Measurements from ENCODE around the gene SCN3B.

The SCN3B gene

GRCh38 chr11:123587044-123587443, 67.4 kb downstream of the SCN3B start:
- DNase-seq (ENCODE audit: low read depth) = no peak
- TF ChIP-seq CTCF (IDR thresholded peaks at IDR 0.05; ENCODE audit: insufficient read depth, low read depth, low read length, missing control alignments) = no peak
- H3K4me3 ChIP-seq (ENCODE audit: low read depth, low read length) = no peak overlapping the region

GRCh38 chr11:123586568-123586967, 67.9 kb downstream of the SCN3B start:
- no peak for DNase-seq (ENCODE audit: low read depth)
- no peak for TF ChIP-seq CTCF (IDR thresholded peaks at IDR 0.05; ENCODE audit: insufficient read depth, low read depth, low read length, missing control alignments)
- no peak overlapping the region for H3K4me3 ChIP-seq (ENCODE audit: low read depth, low read length)

GRCh38 chr11:123585706-123586105, 68.7 kb downstream of the SCN3B start:
- no peak for DNase-seq (ENCODE audit: low read depth)
- H3K4me3 ChIP-seq (ENCODE audit: low read depth, low read length) = no peak overlapping the region
- TF ChIP-seq CTCF (IDR thresholded peaks at IDR 0.05; ENCODE audit: insufficient read depth, low read depth, low read length, missing control alignments) = no peak

- no peak for TF ChIP-seq CTCF (IDR thresholded peaks at IDR 0.05; ENCODE audit: insufficient read depth, low read depth, low read length, missing control alignments)
- no peak overlapping the region for H3K4me3 ChIP-seq (ENCODE audit: low read depth, low read length)
- DNase-seq (ENCODE audit: low read depth) = no peak
Measured at GRCh38 chr11:123585206-123585605, 69.2 kb downstream of the SCN3B start.

- H3K4me3 ChIP-seq (ENCODE audit: low read depth, low read length) = no peak overlapping the region
- TF ChIP-seq CTCF (IDR thresholded peaks at IDR 0.05; ENCODE audit: insufficient read depth, low read depth, low read length, missing control alignments) = no peak
- DNase-seq (ENCODE audit: low read depth) = no peak
Measured at GRCh38 chr11:123584737-123585136, 69.7 kb downstream of the SCN3B start.

- no peak for TF ChIP-seq CTCF (IDR thresholded peaks at IDR 0.05; ENCODE audit: insufficient read depth, low read depth, low read length, missing control alignments)
- no peak for DNase-seq (ENCODE audit: low read depth)
- H3K4me3 ChIP-seq (ENCODE audit: low read depth, low read length) = no peak overlapping the region
Measured at GRCh38 chr11:123584186-123584585, 70.2 kb downstream of the SCN3B start.

GRCh38 chr11:123582992-123583504, 71.4 kb downstream of the SCN3B start:
- TF ChIP-seq CTCF (IDR thresholded peaks at IDR 0.05; ENCODE audit: insufficient read depth, low read depth, low read length, missing control alignments) = no peak
- no peak for DNase-seq (ENCODE audit: low read depth)
- no peak overlapping the region for H3K4me3 ChIP-seq (ENCODE audit: low read depth, low read length)
